Muscle of leg (tissue), 11 donors: ENCODE results near the gene PDRG1. TPM values are rescaled to one million over a fixed set of nuclear protein-coding genes. Genes with fewer than 3 reads are reported as not detected.

Experiments
- DNase-seq: peaks from one replicate; pipeline ENCODE4 v3.0.0; 2013
- H3K27ac ChIP-seq: one replicate; pipeline ENCODE4 v1.5.1; 2013; ENCODE audit warnings: mild to moderate bottlenecking, low read length, control low read depth
- H3K27me3 ChIP-seq: one replicate; pipeline ENCODE4 v1.6.1; 2013; ENCODE audit warnings: low read length; ENCODE audit not compliant: control insufficient read depth, insufficient read depth
- H3K36me3 ChIP-seq: one replicate; pipeline ENCODE4 v1.6.1; 2013; ENCODE audit warnings: low read length; ENCODE audit not compliant: control insufficient read depth, insufficient read depth
- H3K4me1 ChIP-seq: one replicate; pipeline ENCODE4 v1.6.1; 2013; ENCODE audit warnings: low read length; ENCODE audit not compliant: control insufficient read depth, insufficient read depth
- H3K4me3 ChIP-seq: one replicate; pipeline ENCODE4 v1.5.1; 2013; ENCODE audit warnings: low read length, control low read depth
- H3K9me3 ChIP-seq: replicated peaks from 2 replicates; pipeline ENCODE4 v1.6.1; 2013; ENCODE audit warnings: low read depth, low read length; ENCODE audit not compliant: control insufficient read depth
- WGBS: methylation state at CpG from one replicate; pipeline ENCODE4 v1.1.5; 2013; ENCODE audit warnings: missing lambda C conversion rate; ENCODE audit not compliant: insufficient coverage; 5-methylcytosine and 5-hydroxymethylcytosine counted together
- polyA plus RNA-seq, 8 donors: library from polyadenylated mRNA; unstranded; fragments of 120-200 nt; gene quantifications; one replicate each; pipeline versions ENCODE4 v1.2.1 to v1.2.3, GENCODE V29; 2013; ENCODE audit warnings: inconsistent platforms in 1 of 8, low replicate concordance in 1 of 8; ENCODE audit not compliant: insufficient read length in 8 of 8, insufficient read depth in 1 of 8
- total RNA-seq: library from RNA; stranded (reverse); fragments of 120-200 nt; gene quantifications from one replicate; pipeline ENCODE4 v1.2.4, GENCODE V29; 2013

Gene PDRG1
- total and polyA plus RNA-seq, 9 donors: 10.9 to 18.8 (median 17.5) TPM

GRCh38 chr20:31968291-31969126, 16.7 kb upstream of the PDRG1 start:
- Histone ChIP-seq H3K27me3 (peaks cover 27% of the 10 kb centered on the region), H3K4me3 (no peak overlapping the region), H3K36me3 (no peaks in the 10 kb centered on the region), H3K27ac (no peak overlapping the region), H3K4me1 (peaks cover 2% of the 10 kb centered on the region), H3K9me3 (no peaks in the 10 kb centered on the region)
- under 1% methylated on average over 45 of the region's 57 CpGs for WGBS
- peak; percentile 83 for DNase-seq

GRCh38 chr20:31967830-31968249, 16.0 kb upstream of the PDRG1 start, which contains the start of gene XKR7:
Gene XKR7 (plus strand): TSS chr20:31968151. CDS start chr20:31968176, 25 bp downstream.
- Histone ChIP-seq H3K9me3 (no peaks in the 10 kb centered on the region), H3K36me3 (no peaks in the 10 kb centered on the region), H3K27ac (no peak within 1 kb of the TSS), H3K4me1 (peaks cover 2% of the 10 kb centered on the region), H3K27me3 (peaks cover 27% of the 10 kb centered on the region), H3K4me3 (no peak within 1 kb of the TSS)
- WGBS: under 1% methylated on average over 27 of the region's 38 CpGs
- DNase-seq: no peak

GRCh38 chr20:31966991-31967655, 15.3 kb upstream of the PDRG1 start:
- Histone ChIP-seq H3K27me3 (peaks cover 27% of the 10 kb centered on the region), H3K9me3 (no peaks in the 10 kb centered on the region), H3K36me3 (no peaks in the 10 kb centered on the region), H3K4me3 (no peak overlapping the region), H3K4me1 (peaks cover 2% of the 10 kb centered on the region), H3K27ac (no peak overlapping the region)
- WGBS: 14% methylated on average over 1 of the region's 5 CpGs
- DNase-seq: no peak

- H3K4me3 ChIP-seq: no peak overlapping the region
- no peak overlapping the region for H3K27ac ChIP-seq
- no peak for DNase-seq
- peaks cover 2% of the 10 kb centered on the region for H3K4me1 ChIP-seq
- no peaks in the 10 kb centered on the region for H3K9me3 ChIP-seq
- WGBS: 69% methylated on average over 6 of the region's 6 CpGs
- peaks cover 19% of the 10 kb centered on the region for H3K27me3 ChIP-seq
- H3K36me3 ChIP-seq: no peaks in the 10 kb centered on the region
Observed at GRCh38 chr20:31963889-31964288, 12.0 kb upstream of the PDRG1 start.

- peaks cover 16% of the 10 kb centered on the region for H3K27me3 ChIP-seq
- no CpG with 5 or more reads among the region's 2 CpGs for WGBS
- H3K9me3 ChIP-seq: no peaks in the 10 kb centered on the region
- no peak overlapping the region for H3K27ac ChIP-seq
- H3K4me3 ChIP-seq: no peak overlapping the region
- H3K36me3 ChIP-seq: no peaks in the 10 kb centered on the region
- no peak for DNase-seq
- no peaks in the 10 kb centered on the region for H3K4me1 ChIP-seq
Observed at GRCh38 chr20:31962761-31963160, 10.9 kb upstream of the PDRG1 start.

GRCh38 chr20:31956556-31957526, 5.0 kb upstream of the PDRG1 start:
- Histone ChIP-seq H3K27ac (no peak overlapping the region), H3K27me3 (no peaks in the 10 kb centered on the region), H3K9me3 (no peaks in the 10 kb centered on the region), H3K4me1 (no peaks in the 10 kb centered on the region), H3K36me3 (no peaks in the 10 kb centered on the region), H3K4me3 (no peak overlapping the region)
- peak; percentile 30 for DNase-seq
- 14% methylated on average over 3 of the region's 11 CpGs for WGBS

- Histone ChIP-seq H3K4me3 (no peak overlapping the region), H3K9me3 (no peaks in the 10 kb centered on the region), H3K4me1 (peaks cover 6% of the 10 kb centered on the region), H3K27me3 (no peaks in the 10 kb centered on the region), H3K36me3 (peaks cover 7% of the 10 kb centered on the region), H3K27ac (no peak overlapping the region)
- 71% methylated on average over 1 of the region's 1 CpG for WGBS
- no peak for DNase-seq
Observed at GRCh38 chr20:31954500-31954899, 2.7 kb upstream of the PDRG1 start.

GRCh38 chr20:31953556-31954148, 1.8 kb upstream of the PDRG1 start:
- Histone ChIP-seq H3K9me3 (no peaks in the 10 kb centered on the region), H3K36me3 (peaks cover 14% of the 10 kb centered on the region), H3K4me3 (no peak overlapping the region), H3K4me1 (peaks cover 6% of the 10 kb centered on the region), H3K27ac (no peak overlapping the region), H3K27me3 (no peaks in the 10 kb centered on the region)
- DNase-seq: no peak
- 67% methylated on average over 2 of the region's 6 CpGs for WGBS

- Histone ChIP-seq H3K9me3 (peaks cover 4% of the 10 kb centered on the region), H3K36me3 (peaks cover 38% of the 10 kb centered on the region), H3K4me3 (peak overlapping the region; percentile 90), H3K27ac (peak overlapping the region; percentile 67), H3K27me3 (no peaks in the 10 kb centered on the region), H3K4me1 (peaks cover 6% of the 10 kb centered on the region)
- WGBS: 4% methylated on average over 6 of the region's 6 CpGs
- no peak for DNase-seq
Observed at GRCh38 chr20:31951203-31951529, 680 bp downstream of the PDRG1 start.
